Activated CD8-positive, alpha-beta memory T cell treated with anti-CD3 and anti-CD28 coated beads, Interleukin-2, amount 10 ng/mL, durations not matched to agents 7 days and 5 days (primary cell): ENCODE measurements around the gene PPP1R13B. TPM values are rescaled to one million over a fixed set of nuclear protein-coding genes. Genes with fewer than 3 reads are reported as not detected.
"Not testable (repeated sequence)": the region's sequence is repeated elsewhere in the genome, so short reads cannot be mapped to it uniquely, and the experiment has no call there.

ENCODE experiments used
- ATAC-seq: fragments of 150-1000 bp; cut with Tn5 transposase; one replicate; pipeline ENCODE4 v1.10.0; 2021; ENCODE audit warnings: moderate library complexity
- CTCF ChIA-PET: fragments of 350-600 bp; sonication (Branson Sonifier 250); formaldehyde crosslinking; loops from one replicate; lab custom pipeline; 2021; ENCODE audit warnings: antibody characterized with exemption; lab: Charles Lee
- DNase-seq: peaks from one replicate; pipeline ENCODE4 v3.0.0-alpha.2; 2020
- H3K27ac Mint-ChIP-seq: one replicate; pipeline ENCODE4 v1.8.0; 2021; ENCODE audit warnings: mild to moderate bottlenecking, mixed read lengths
- H3K27me3 Mint-ChIP-seq: one replicate; pipeline ENCODE4 v1.8.0; 2021; ENCODE audit warnings: mixed read lengths
- H3K36me3 Mint-ChIP-seq: one replicate; pipeline ENCODE4 v1.8.0; 2021; ENCODE audit warnings: mild to moderate bottlenecking, mixed read lengths
- H3K4me1 Mint-ChIP-seq: one replicate; pipeline ENCODE4 v1.8.0; 2021; ENCODE audit warnings: mixed read lengths
- H3K4me3 Mint-ChIP-seq: one replicate; pipeline ENCODE4 v1.8.0; 2021; ENCODE audit warnings: mild to moderate bottlenecking, moderate library complexity, mixed read lengths
- H3K9me3 Mint-ChIP-seq: one replicate; pipeline ENCODE4 v1.8.0; 2022; ENCODE audit warnings: low read depth, mixed read lengths
- total RNA-seq, 2 experiments: library from RNA; stranded (reverse); gene quantifications; one replicate each; pipeline ENCODE4 v1.2.3, GENCODE V29; 2021

Gene PPP1R13B
- total RNA-seq, 2 experiments from 2014 or later = 8.6 to 11.7 TPM

GRCh38 chr14:103846543-103847450 lies 578 bp downstream of the PPP1R13B start:
- CTCF ChIA-PET = interaction anchor here (0.6 kb wide), 1 partner anchor 31 kb away, joined by 3 read pairs; no protein-coding TSS in a partner anchor
- Mint-ChIP-seq H3K4me3 (peak overlapping the region; percentile 78), H3K4me1 (peaks cover 13% of the 10 kb centered on the region), H3K36me3 (peaks cover 4% of the 10 kb centered on the region), H3K27me3 (peaks cover 18% of the 10 kb centered on the region), H3K27ac (peak overlapping the region; percentile 47), H3K9me3 (no peaks in the 10 kb centered on the region)
- ATAC-seq (peak; percentile 41), DNase-seq (no peak)

DNA sequence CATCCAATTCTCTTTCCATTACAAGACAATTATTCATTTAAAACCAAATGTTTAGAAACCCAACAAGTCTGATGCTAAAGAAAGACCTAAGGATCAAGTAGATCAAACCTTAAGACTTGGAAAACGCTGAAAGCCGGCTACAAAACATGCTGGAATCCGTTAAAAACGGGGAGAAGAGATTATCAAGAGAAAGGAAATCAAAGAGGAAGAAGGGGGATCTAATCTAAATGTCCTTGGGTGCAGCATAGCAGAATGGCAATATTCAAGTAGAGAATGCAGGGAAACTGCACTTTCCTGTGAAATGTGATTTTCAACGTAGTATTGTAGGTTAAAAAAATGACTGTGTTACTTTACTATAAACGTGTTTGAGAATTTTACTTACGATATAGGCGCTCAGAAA lies 1.3 kb downstream of the PPP1R13B start:
- H3K27me3 Mint-ChIP-seq = peaks cover 18% of the 10 kb centered on the region
- H3K27ac Mint-ChIP-seq = peak overlapping the region; percentile 52
- peaks cover 13% of the 10 kb centered on the region for H3K4me1 Mint-ChIP-seq
- no peaks in the 10 kb centered on the region for H3K9me3 Mint-ChIP-seq
- CTCF ChIA-PET = interaction anchor here (0.6 kb wide), 1 partner anchor 31 kb away, joined by 3 read pairs; no protein-coding TSS in a partner anchor
- peak overlapping the region; percentile 78 for H3K4me3 Mint-ChIP-seq
- peaks cover 4% of the 10 kb centered on the region for H3K36me3 Mint-ChIP-seq
- DNase-seq (no peak), ATAC-seq (no peak)

- CTCF ChIA-PET = no interaction called here
- H3K27me3 Mint-ChIP-seq = peaks cover 18% of the 10 kb centered on the region
- DNase-seq (no peak), ATAC-seq (no peak)
- peaks cover 13% of the 10 kb centered on the region for H3K4me1 Mint-ChIP-seq
- no peak overlapping the region for H3K27ac Mint-ChIP-seq
- no peak overlapping the region for H3K4me3 Mint-ChIP-seq
- peaks cover 4% of the 10 kb centered on the region for H3K36me3 Mint-ChIP-seq
- H3K9me3 Mint-ChIP-seq = no peaks in the 10 kb centered on the region
Observed at GRCh38 chr14:103845327-103845726, 2.0 kb downstream of the PPP1R13B start.

DNA sequence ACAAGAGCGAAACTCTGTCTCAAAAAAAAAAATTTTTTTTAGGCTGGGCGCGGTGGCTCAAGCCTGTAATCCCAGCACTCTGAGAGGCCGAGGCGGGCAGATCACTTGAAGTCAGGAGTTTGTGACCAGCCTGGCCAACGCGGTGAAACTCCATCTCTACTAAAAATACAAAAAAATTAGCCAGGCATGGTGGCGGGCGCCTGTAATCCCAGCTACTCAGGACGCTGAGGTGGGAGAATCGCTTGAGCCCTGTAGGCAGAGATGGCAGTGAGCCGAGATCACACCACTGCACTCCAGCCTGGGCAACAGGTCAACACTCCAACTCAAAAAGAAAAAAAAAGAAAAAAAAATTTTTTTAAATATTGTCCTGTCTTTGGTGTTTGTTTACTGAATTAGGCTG lies 6.1 kb downstream of the PPP1R13B start:
- not testable (repeated sequence) for H3K9me3 Mint-ChIP-seq, H3K27me3 Mint-ChIP-seq
- CTCF ChIA-PET = interaction anchor here (1.3 to 1.7 kb wide), 2 partner anchors 15 to 34 kb away, joined by 3 to 4 read pairs; no protein-coding TSS in a partner anchor

GRCh38 chr14:103840014-103840413 lies 7.4 kb downstream of the PPP1R13B start:
- H3K36me3 Mint-ChIP-seq = no peaks in the 10 kb centered on the region
- H3K4me3 Mint-ChIP-seq = no peak overlapping the region
- ATAC-seq (no peak), DNase-seq (no peak)
- no peaks in the 10 kb centered on the region for H3K9me3 Mint-ChIP-seq
- no peaks in the 10 kb centered on the region for H3K27me3 Mint-ChIP-seq
- CTCF ChIA-PET = interaction anchor here (1.3 kb wide), 1 partner anchor 9 kb away, joined by 3 read pairs; no protein-coding TSS in a partner anchor
- H3K27ac Mint-ChIP-seq = no peak overlapping the region
- peaks cover 2% of the 10 kb centered on the region for H3K4me1 Mint-ChIP-seq

More for the DNA sequence above, 6.1 kb downstream of the PPP1R13B start:
- not testable (repeated sequence) for H3K4me1 Mint-ChIP-seq, ATAC-seq, H3K27ac Mint-ChIP-seq, H3K36me3 Mint-ChIP-seq, DNase-seq, H3K4me3 Mint-ChIP-seq

DNA sequence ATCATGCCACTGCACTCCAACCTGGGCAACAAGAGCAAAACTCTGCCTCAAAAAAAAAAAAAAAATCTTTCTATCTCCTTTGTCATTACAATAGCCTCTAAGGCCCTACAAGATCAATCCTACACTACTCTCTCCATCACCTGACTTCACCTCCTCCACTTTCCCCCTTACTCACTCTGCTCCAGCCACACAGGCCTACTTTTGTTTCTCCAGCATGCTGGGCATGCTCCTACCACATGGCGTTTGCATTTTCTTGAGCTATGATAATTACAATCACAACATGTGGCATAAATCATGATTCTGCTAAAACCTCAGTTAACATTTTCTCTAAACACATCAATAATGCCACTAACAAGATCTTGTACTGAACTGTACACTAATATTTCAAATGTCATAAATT lies 7.8 kb downstream of the PPP1R13B start:
- no peak overlapping the region for H3K4me3 Mint-ChIP-seq
- H3K27ac Mint-ChIP-seq = no peak overlapping the region
- H3K4me1 Mint-ChIP-seq = peaks cover 2% of the 10 kb centered on the region
- no peak for ATAC-seq
- no peaks in the 10 kb centered on the region for H3K9me3 Mint-ChIP-seq
- DNase-seq = no peak
- H3K36me3 Mint-ChIP-seq = no peaks in the 10 kb centered on the region
- no peaks in the 10 kb centered on the region for H3K27me3 Mint-ChIP-seq
- CTCF ChIA-PET = interaction anchor here (1.3 kb wide), 1 partner anchor 9 kb away, joined by 3 read pairs; no protein-coding TSS in a partner anchor

DNA sequence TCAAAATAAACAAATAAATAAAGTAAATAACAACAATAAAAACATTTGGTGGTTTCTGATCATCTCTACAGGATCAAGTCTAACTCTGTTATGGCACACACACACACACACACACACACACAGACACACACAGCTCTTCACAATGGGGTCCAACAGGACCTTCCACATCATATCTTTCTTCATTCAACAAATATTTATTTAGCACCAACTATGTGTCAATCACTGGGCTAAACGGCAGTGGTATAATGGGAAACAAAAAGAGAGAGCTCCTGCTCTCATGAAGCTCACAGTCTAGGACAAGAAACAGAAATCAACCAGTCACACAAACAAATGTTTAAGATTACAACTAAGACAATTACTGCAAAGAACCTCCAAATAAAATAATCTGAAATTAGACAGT lies 9.3 kb downstream of the PPP1R13B start:
- H3K9me3 Mint-ChIP-seq = no peaks in the 10 kb centered on the region
- CTCF ChIA-PET = interaction anchor here (0.7 to 1.3 kb wide), 2 partner anchors 63 to 72 kb away, joined by 4 to 5 read pairs; no protein-coding TSS in a partner anchor
- ATAC-seq (no peak), DNase-seq (no peak)
- no peaks in the 10 kb centered on the region for H3K36me3 Mint-ChIP-seq
- H3K27ac Mint-ChIP-seq = no peak overlapping the region
- H3K4me3 Mint-ChIP-seq = no peak overlapping the region
- H3K27me3 Mint-ChIP-seq = no peaks in the 10 kb centered on the region
- H3K4me1 Mint-ChIP-seq = peaks cover 4% of the 10 kb centered on the region

GRCh38 chr14:103836976-103837725 lies 10.2 kb downstream of the PPP1R13B start:
- no peak for DNase-seq
- Mint-ChIP-seq H3K4me3 (no peak overlapping the region), H3K9me3 (no peaks in the 10 kb centered on the region), H3K27ac (no peak overlapping the region), H3K36me3 (no peaks in the 10 kb centered on the region), H3K4me1 (peaks cover 4% of the 10 kb centered on the region), H3K27me3 (no peaks in the 10 kb centered on the region)
- no peak for ATAC-seq
- CTCF ChIA-PET = interaction anchor here (0.7 to 1.3 kb wide), 2 partner anchors 12 to 73 kb away, joined by 3 to 5 read pairs; no protein-coding TSS in a partner anchor

DNA sequence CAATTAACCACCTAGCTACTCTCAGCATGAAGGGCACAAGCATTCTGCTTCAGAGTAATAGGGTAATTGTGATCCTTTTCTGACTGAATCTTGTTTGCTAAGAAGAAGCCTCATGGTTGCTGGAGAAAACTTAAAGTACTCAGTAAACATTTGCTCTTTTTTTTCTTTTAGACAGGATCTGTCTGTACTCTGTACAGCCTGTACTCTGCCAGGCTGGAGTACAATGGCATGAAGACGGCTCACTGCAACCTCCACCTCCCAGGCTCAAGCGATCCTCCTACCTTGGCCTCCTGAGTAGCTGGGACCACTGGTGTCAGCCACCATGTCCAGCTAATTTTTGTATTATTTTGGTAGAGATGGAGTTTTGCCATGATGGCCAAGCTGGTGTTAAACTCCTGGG lies 12.4 kb downstream of the PPP1R13B start:
- H3K27ac Mint-ChIP-seq = no peak overlapping the region
- ATAC-seq (no peak), DNase-seq (no peak)
- H3K4me1 Mint-ChIP-seq = peaks cover 4% of the 10 kb centered on the region
- CTCF ChIA-PET = no interaction called here
- H3K36me3 Mint-ChIP-seq = no peaks in the 10 kb centered on the region
- H3K4me3 Mint-ChIP-seq = no peak overlapping the region
- H3K27me3 Mint-ChIP-seq = no peaks in the 10 kb centered on the region
- no peaks in the 10 kb centered on the region for H3K9me3 Mint-ChIP-seq

- no peak overlapping the region for H3K27ac Mint-ChIP-seq
- peaks cover 1% of the 10 kb centered on the region for H3K4me1 Mint-ChIP-seq
- H3K4me3 Mint-ChIP-seq = no peak overlapping the region
- H3K27me3 Mint-ChIP-seq = no peaks in the 10 kb centered on the region
- DNase-seq = no peak
- no peaks in the 10 kb centered on the region for H3K9me3 Mint-ChIP-seq
- CTCF ChIA-PET = no interaction called here
- H3K36me3 Mint-ChIP-seq = no peaks in the 10 kb centered on the region
- no peak for ATAC-seq
Observed at GRCh38 chr14:103833711-103834110, 13.7 kb downstream of the PPP1R13B start.

GRCh38 chr14:103832046-103832445 lies 15.3 kb downstream of the PPP1R13B start:
- ATAC-seq (no peak), DNase-seq (no peak)
- peaks cover 1% of the 10 kb centered on the region for H3K4me1 Mint-ChIP-seq
- H3K36me3 Mint-ChIP-seq = no peaks in the 10 kb centered on the region
- no peak overlapping the region for H3K27ac Mint-ChIP-seq
- no peak overlapping the region for H3K4me3 Mint-ChIP-seq
- H3K9me3 Mint-ChIP-seq = no peaks in the 10 kb centered on the region
- H3K27me3 Mint-ChIP-seq = no peaks in the 10 kb centered on the region
- CTCF ChIA-PET = no interaction called here

DNA sequence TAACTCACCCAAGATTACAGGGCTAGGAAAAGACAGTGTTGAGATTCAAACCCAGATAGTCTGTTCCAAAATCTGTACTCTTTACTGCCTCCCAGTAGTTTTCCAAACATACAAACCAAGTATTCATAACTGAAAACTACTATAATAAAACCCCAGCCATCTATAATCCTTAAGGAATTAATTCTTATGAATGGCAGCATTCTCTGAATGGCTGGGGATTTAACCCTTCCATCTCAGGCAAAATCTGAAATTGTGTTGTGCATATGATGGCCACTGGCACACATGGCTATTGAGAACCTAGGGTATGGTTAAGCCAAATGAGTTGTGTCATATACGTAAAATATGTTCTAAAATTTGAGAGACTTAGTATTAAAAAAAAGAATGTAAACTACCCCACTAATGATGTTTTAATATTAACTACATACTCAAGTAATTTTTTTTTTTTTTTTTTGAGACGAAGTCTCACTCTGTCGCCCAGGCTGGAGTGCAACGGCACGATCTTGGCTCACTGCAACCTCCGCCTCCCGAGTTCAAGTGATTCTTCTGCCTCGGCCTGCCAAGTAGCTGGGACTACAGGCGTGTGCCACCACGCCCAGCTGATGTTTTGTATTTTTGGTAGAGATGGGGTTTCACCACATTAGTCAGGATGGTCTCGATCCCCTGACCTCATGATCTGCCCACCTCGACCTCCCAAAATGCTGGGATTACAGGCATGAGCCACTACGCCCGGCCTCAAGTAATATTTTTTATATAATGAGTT lies 16.7 kb downstream of the PPP1R13B start:
- H3K27me3 Mint-ChIP-seq = no peaks in the 10 kb centered on the region
- H3K9me3 Mint-ChIP-seq = no peaks in the 10 kb centered on the region
- H3K36me3 Mint-ChIP-seq = no peaks in the 10 kb centered on the region
- CTCF ChIA-PET = interaction anchor here (0.8 kb wide), 2 partner anchors 22 to 779 kb away, joined by 3 read pairs; no protein-coding TSS in a partner anchor
- DNase-seq (no peak), ATAC-seq (no peak)
- H3K4me3 Mint-ChIP-seq = no peak overlapping the region
- no peak overlapping the region for H3K27ac Mint-ChIP-seq
- H3K4me1 Mint-ChIP-seq = peaks cover 1% of the 10 kb centered on the region
